GM23338 (cell line): Measurements from ENCODE around the gene ARHGEF3. TPM values are rescaled to one million over a fixed set of nuclear protein-coding genes. Genes with fewer than 3 reads are reported as not detected.

Experiments used
- ATAC-seq: fragments of 200-7000 bp; cut with Tn5 transposase; 3 replicates; pipeline ENCODE4 v1.9.1; 2020
- DNase-seq: peaks from one replicate; pipeline ENCODE4 v3.0.0-alpha.2; 2015; ENCODE audit warnings: low spot score
- H2AFZ ChIP-seq: fragments of 200-600 bp; sonication (generic); 2 replicates; pipeline ENCODE4 v1.8.0; 2016; ENCODE audit warnings: antibody characterized with exemption, mild to moderate bottlenecking, moderate library complexity
- H3F3A ChIP-seq: fragments of 200-600 bp; sonication (generic); replicated peaks from 2 replicates; pipeline ENCODE4 v1.8.0; 2017; ENCODE audit warnings: antibody characterized with exemption, mixed run types, low read depth
- H3K27ac ChIP-seq: fragments of 200-600 bp; sonication (generic); 2 replicates; pipeline ENCODE4 v1.6.1; 2016; ENCODE audit warnings: low read depth
- H3K27me3 ChIP-seq: fragments of 200-600 bp; sonication (generic); 2 replicates; pipeline ENCODE4 v1.8.0; 2016; ENCODE audit warnings: mild to moderate bottlenecking, mixed run types, moderate library complexity; ENCODE audit not compliant: insufficient read depth
- H3K36me3 ChIP-seq: fragments of 200-600 bp; sonication (generic); 2 replicates; pipeline ENCODE4 v1.8.0; 2016; ENCODE audit warnings: mild to moderate bottlenecking; ENCODE audit not compliant: insufficient read depth
- H3K4me1 ChIP-seq: fragments of 200-600 bp; sonication (generic); 2 replicates; pipeline ENCODE4 v1.8.0; 2016; ENCODE audit warnings: mild to moderate bottlenecking, moderate library complexity; ENCODE audit not compliant: insufficient read depth
- H3K4me2 ChIP-seq: fragments of 200-600 bp; sonication (generic); 2 replicates; pipeline ENCODE4 v1.7.1; 2017; ENCODE audit warnings: mixed run types
- H3K4me3 ChIP-seq: fragments of 200-600 bp; sonication (generic); 2 replicates; pipeline ENCODE4 v1.6.1; 2016; ENCODE audit warnings: mixed run types
- H3K79me2 ChIP-seq: fragments of 200-600 bp; sonication (generic); replicated peaks from 2 replicates; pipeline ENCODE4 v1.8.0; 2017; ENCODE audit warnings: mild to moderate bottlenecking; ENCODE audit not compliant: insufficient read depth
- H3K9me2 ChIP-seq: fragments of 200-600 bp; sonication (generic); 2 replicates; pipeline ENCODE4 v1.8.0; 2017; ENCODE audit not compliant: insufficient read depth
- H4K20me1 ChIP-seq: fragments of 200-600 bp; sonication (generic); replicated peaks from 2 replicates; pipeline ENCODE4 v1.8.0; 2017; ENCODE audit warnings: mild to moderate bottlenecking; ENCODE audit not compliant: insufficient read depth
- H3K27ac Mint-ChIP-seq: 2 replicates; pipeline ENCODE4 v1.8.0; 2020; ENCODE audit warnings: inconsistent platforms, mild to moderate bottlenecking, moderate library complexity, mixed read lengths
- H3K27me3 Mint-ChIP-seq: 3 replicates; pipeline ENCODE4 v1.8.0; 2022; ENCODE audit warnings: low read depth, mild to moderate bottlenecking, moderate library complexity, mixed read lengths, inconsistent platforms; ENCODE audit not compliant: insufficient read depth, poor library complexity
- H3K36me3 Mint-ChIP-seq: 3 replicates; pipeline ENCODE4 v1.8.0; 2021; ENCODE audit warnings: low read depth, mild to moderate bottlenecking, inconsistent platforms, moderate library complexity, mixed read lengths
- H3K4me1 Mint-ChIP-seq: 3 replicates; pipeline ENCODE4 v1.8.0; 2020; ENCODE audit warnings: mild to moderate bottlenecking, inconsistent platforms, mixed read lengths
- H3K4me3 Mint-ChIP-seq: 3 replicates; pipeline ENCODE4 v1.8.0; 2021; ENCODE audit warnings: moderate library complexity, mild to moderate bottlenecking, inconsistent platforms, mixed read lengths
- H3K9me3 Mint-ChIP-seq: 3 replicates; pipeline ENCODE4 v1.8.0; 2020; ENCODE audit warnings: moderate library complexity, mild to moderate bottlenecking, inconsistent platforms, mixed read lengths
- CREB1 ChIP-seq: fragments of 250-450 bp; sonication (Bioruptor Pico); IDR thresholded peaks from 2 replicates; pipeline ENCODE4 v1.5.0; 2020; ENCODE audit warnings: low read depth, mild to moderate bottlenecking, moderate library complexity
- EZH2 ChIP-seq: fragments of 200-600 bp; sonication (generic); IDR thresholded peaks from one replicate; pipeline ENCODE4 v1.8.0; 2017; ENCODE audit warnings: antibody characterized with exemption, mild to moderate bottlenecking, low read depth; ENCODE audit not compliant: unreplicated experiment
- JUNB ChIP-seq: IDR thresholded peaks from one replicate; pipeline ENCODE4 v1.6.1; 2016; ENCODE audit warnings: antibody characterized with exemption; ENCODE audit not compliant: unreplicated experiment
- NANOG ChIP-seq: IDR thresholded peaks from 2 replicates; pipeline ENCODE4 v1.6.1; 2016; ENCODE audit warnings: antibody characterized with exemption, borderline replicate concordance
- POLR2AphosphoS5 ChIP-seq: IDR thresholded peaks from 2 replicates; pipeline ENCODE4 v1.6.1; 2016; ENCODE audit warnings: antibody characterized with exemption, low read depth
- REST ChIP-seq: IDR thresholded peaks from one replicate; pipeline ENCODE4 v1.6.1; 2018; ENCODE audit warnings: antibody characterized with exemption; ENCODE audit not compliant: unreplicated experiment
- ZNF331 ChIP-seq: fragments of 250-450 bp; sonication (Bioruptor Pico); IDR thresholded peaks from 2 replicates; pipeline ENCODE4 v1.5.0; 2020; ENCODE audit warnings: low read depth, mild to moderate bottlenecking, moderate library complexity
- ZNF462 ChIP-seq: fragments of 250-450 bp; sonication (Bioruptor Pico); IDR thresholded peaks from 2 replicates; pipeline ENCODE4 v1.5.0; 2020; ENCODE audit warnings: mild to moderate bottlenecking, moderate library complexity
- polyA plus RNA-seq: library from polyadenylated mRNA; unstranded; fragments of >200 nt; fragmentation: Nextera tagmentation; extraction: Ambion mirVana; gene quantifications from 2 replicates; pipeline ENCODE4 v1.2.1, GENCODE V29; 2016
- total RNA-seq: library from RNA; depleted of rRNA; stranded (reverse); fragments of >200 nt; shearing (Covaris generic); gene quantifications from 2 replicates; pipeline ENCODE4 v1.2.3, GENCODE V29; 2014
- TF ChIP-seq, protein P1 (sequence below), 2 experiments: fragments of 200-600 bp in 1 of 2; sonication (generic) in 1 of 2; conservative IDR thresholded peaks; 2 replicates each; pipeline versions ENCODE4 v1.5.1 to v1.6.1; 2016 to 2017; ENCODE audit warnings: antibody characterized with exemption in 2 of 2, low read depth in 2 of 2, mild to moderate bottlenecking in 2 of 2, moderate library complexity in 1 of 2

ARHGEF3 gene
- total and polyA plus RNA-seq, 2 experiments from 2014 or later: 5.0 to 5.1 TPM

GRCh38 chr3:56764904-56765547 is 36.7 kb downstream of the ARHGEF3 start:
- Mint-ChIP-seq H3K27ac (no peak overlapping the region), H3K4me3 (no peak overlapping the region), H3K4me1 (no peaks in the 10 kb centered on the region), H3K27me3 (no peaks in the 10 kb centered on the region), H3K9me3 (peaks cover 3% of the 10 kb centered on the region; the same call in 1 of the 3 replicates), H3K36me3 (peaks cover 4% of the 10 kb centered on the region; the same call in 1 of the 3 replicates)
- DNase-seq (no peak), ATAC-seq (no peak)
- no peak for TF ChIP-seq ZNF462 (CRISPR knock-in tag)
- TF ChIP-seq POLR2AphosphoS5: no peak
- TF ChIP-seq CREB1 (CRISPR knock-in tag): no peak
- TF ChIP-seq NANOG: no peak
- Histone ChIP-seq H3F3A (no peaks in the 10 kb centered on the region), H3K27me3 (no peaks in the 10 kb centered on the region), H3K4me2 (no peak overlapping the region), H3K9me2 (no peaks in the 10 kb centered on the region; the same call in 1 of the 2 replicates), H3K79me2 (no peaks in the 10 kb centered on the region), H3K4me3 (no peak overlapping the region), H3K27ac (no peak overlapping the region), H4K20me1 (no peaks in the 10 kb centered on the region), H2AFZ (no peak overlapping the region), H3K4me1 (no peaks in the 10 kb centered on the region), H3K36me3 (no peaks in the 10 kb centered on the region)

GRCh38 chr3:56764184-56764583 is 37.6 kb downstream of the ARHGEF3 start:
- no peak overlapping the region for H2AFZ ChIP-seq
- H4K20me1 ChIP-seq: no peaks in the 10 kb centered on the region
- DNase-seq: no peak
- no peak overlapping the region for H3K4me2 ChIP-seq
- no peak for ATAC-seq
- no peak overlapping the region for H3K27ac ChIP-seq
- H3K79me2 ChIP-seq: no peaks in the 10 kb centered on the region
- Mint-ChIP-seq H3K36me3 (peaks cover 4% of the 10 kb centered on the region; the same call in 1 of the 3 replicates), H3K4me1 (no peaks in the 10 kb centered on the region), H3K9me3 (peaks cover 3% of the 10 kb centered on the region; the same call in 1 of the 3 replicates), H3K4me3 (no peak overlapping the region), H3K27ac (no peak overlapping the region), H3K27me3 (peaks cover 6% of the 10 kb centered on the region)
- H3F3A ChIP-seq: no peaks in the 10 kb centered on the region
- no peaks in the 10 kb centered on the region; the same call in 1 of the 2 replicates for H3K9me2 ChIP-seq
- no peaks in the 10 kb centered on the region for H3K27me3 ChIP-seq
- no peaks in the 10 kb centered on the region for H3K36me3 ChIP-seq
- no peaks in the 10 kb centered on the region for H3K4me1 ChIP-seq
- H3K4me3 ChIP-seq: no peak overlapping the region
- no peak for TF ChIP-seq JUNB
- TF ChIP-seq ZNF331 (CRISPR knock-in tag): no peak
- no peak for TF ChIP-seq POLR2AphosphoS5
- TF ChIP-seq REST: no peak
- TF ChIP-seq EZH2: no peak
- TF ChIP-seq, protein P1, sequence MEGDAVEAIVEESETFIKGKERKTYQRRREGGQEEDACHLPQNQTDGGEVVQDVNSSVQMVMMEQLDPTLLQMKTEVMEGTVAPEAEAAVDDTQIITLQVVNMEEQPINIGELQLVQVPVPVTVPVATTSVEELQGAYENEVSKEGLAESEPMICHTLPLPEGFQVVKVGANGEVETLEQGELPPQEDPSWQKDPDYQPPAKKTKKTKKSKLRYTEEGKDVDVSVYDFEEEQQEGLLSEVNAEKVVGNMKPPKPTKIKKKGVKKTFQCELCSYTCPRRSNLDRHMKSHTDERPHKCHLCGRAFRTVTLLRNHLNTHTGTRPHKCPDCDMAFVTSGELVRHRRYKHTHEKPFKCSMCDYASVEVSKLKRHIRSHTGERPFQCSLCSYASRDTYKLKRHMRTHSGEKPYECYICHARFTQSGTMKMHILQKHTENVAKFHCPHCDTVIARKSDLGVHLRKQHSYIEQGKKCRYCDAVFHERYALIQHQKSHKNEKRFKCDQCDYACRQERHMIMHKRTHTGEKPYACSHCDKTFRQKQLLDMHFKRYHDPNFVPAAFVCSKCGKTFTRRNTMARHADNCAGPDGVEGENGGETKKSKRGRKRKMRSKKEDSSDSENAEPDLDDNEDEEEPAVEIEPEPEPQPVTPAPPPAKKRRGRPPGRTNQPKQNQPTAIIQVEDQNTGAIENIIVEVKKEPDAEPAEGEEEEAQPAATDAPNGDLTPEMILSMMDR (conservative IDR thresholded peaks at IDR 0.05; ENCODE audit: low read depth in 2 of 2): no peak
